Forelimb muscle (tissue), 1 donor: ENCODE data around the gene GPR39. TPM values are rescaled to one million over a fixed set of nuclear protein-coding genes. Genes with fewer than 3 reads are reported as not detected.

ENCODE experiments used
- DNase-seq: peaks from one replicate; pipeline ENCODE4 v3.0.0-alpha.2; 2013; ENCODE audit warnings: low read depth
- polyA plus RNA-seq: library from polyadenylated mRNA; unstranded; fragments of 120-200 nt; gene quantifications from one replicate; pipeline ENCODE4 v1.2.1, GENCODE V29; 2013; ENCODE audit not compliant: insufficient read length

The GPR39 gene
- polyA plus RNA-seq, 1 donor: 0.20 TPM

- DNase-seq: no peak
These were observed 4.6 kb upstream of the GPR39 start for GRCh38 chr2:132412021-132412420.

GRCh38 chr2:132414081-132414480, 2.5 kb upstream of the GPR39 start:
- no peak for DNase-seq

GRCh38 chr2:132415256-132415914, 1.2 kb upstream of the GPR39 start:
- DNase-seq: no peak

- no peak for DNase-seq
These were observed 486 bp upstream of the GPR39 start for GRCh38 chr2:132415915-132416722.

- DNase-seq: no peak
These were observed 928 bp downstream of the GPR39 start for GRCh38 chr2:132417430-132418035.

GRCh38 chr2:132419235-132419634, 2.6 kb downstream of the GPR39 start:
- DNase-seq: no peak

GRCh38 chr2:132419941-132420340, 3.3 kb downstream of the GPR39 start:
- DNase-seq: no peak

- no peak for DNase-seq
These were observed 4.5 kb downstream of the GPR39 start for GRCh38 chr2:132420816-132421805.

GRCh38 chr2:132422736-132423135, 6.1 kb downstream of the GPR39 start:
- no peak for DNase-seq

GRCh38 chr2:132424526-132425121, 8.0 kb downstream of the GPR39 start:
- no peak for DNase-seq

- DNase-seq: no peak
These were observed 9.4 kb downstream of the GPR39 start for GRCh38 chr2:132426033-132426432.

GRCh38 chr2:132426656-132427055, 10.1 kb downstream of the GPR39 start:
- DNase-seq: no peak

GRCh38 chr2:132429351-132429750, 12.7 kb downstream of the GPR39 start:
- DNase-seq: no peak

GRCh38 chr2:132429941-132430573, 13.5 kb downstream of the GPR39 start:
- no peak for DNase-seq

GRCh38 chr2:132430895-132431294, 14.3 kb downstream of the GPR39 start:
- DNase-seq: no peak

GRCh38 chr2:132437852-132438669, 21.5 kb downstream of the GPR39 start:
- no peak for DNase-seq

GRCh38 chr2:132438691-132439090, 22.1 kb downstream of the GPR39 start:
- no peak for DNase-seq

GRCh38 chr2:132439703-132440398, 23.2 kb downstream of the GPR39 start:
- DNase-seq: no peak

GRCh38 chr2:132441051-132441450, 24.4 kb downstream of the GPR39 start:
- DNase-seq: no peak
